AG10803 (cell line): ENCODE results near the gene NOS1AP.

ENCODE experiments used
- DNase-seq: peaks from one replicate; pipeline ENCODE4 v3.0.0; 2010; ENCODE audit warnings: low read depth
- H3K4me3 ChIP-seq: 2 replicates; pipeline ENCODE4 v1.5.1; 2011; ENCODE audit warnings: mild to moderate bottlenecking, low read length, control low read depth
- CTCF ChIP-seq: conservative IDR thresholded peaks from 2 replicates; pipeline ENCODE4 v1.5.1; 2011; ENCODE audit warnings: mild to moderate bottlenecking, low read length, control low read depth, inconsistent platforms

Gene NOS1AP

GRCh38 chr1:162298266-162298665 is 228.8 kb downstream of the NOS1AP start:
- DNase-seq: no peak
- TF ChIP-seq CTCF: no peak
- H3K4me3 ChIP-seq: no peak overlapping the region

DNA sequence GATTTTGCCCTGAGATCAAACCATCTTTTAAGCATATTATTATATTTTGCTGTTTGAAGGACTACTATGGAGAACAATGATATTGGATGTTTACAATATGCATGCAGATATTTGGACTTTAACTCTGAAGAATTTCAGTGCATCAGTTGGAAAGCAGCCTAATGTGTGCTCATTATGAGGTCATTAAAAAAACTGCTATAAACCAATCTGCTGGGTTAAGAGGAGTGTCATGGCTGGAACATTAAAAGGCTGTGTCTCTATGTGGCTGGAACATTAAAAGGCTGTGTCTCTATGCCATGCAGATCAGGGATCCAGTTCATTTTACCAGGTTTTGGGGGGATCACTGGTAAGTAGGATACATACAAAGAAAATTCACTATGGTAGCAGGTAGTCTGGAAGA is 229.5 kb downstream of the NOS1AP start:
- H3K4me3 ChIP-seq: no peak overlapping the region
- TF ChIP-seq CTCF: no peak
- no peak for DNase-seq

- no peak for TF ChIP-seq CTCF
- no peak overlapping the region for H3K4me3 ChIP-seq
- DNase-seq: no peak
Measured at GRCh38 chr1:162300057-162300917, 230.8 kb downstream of the NOS1AP start.

- DNase-seq: no peak
- no peak for TF ChIP-seq CTCF
Measured at GRCh38 chr1:162301696-162302095, 232.2 kb downstream of the NOS1AP start.

GRCh38 chr1:162302306-162303003 is 233.0 kb downstream of the NOS1AP start:
- no peak for TF ChIP-seq CTCF
- no peak overlapping the region for H3K4me3 ChIP-seq
- no peak for DNase-seq

More at GRCh38 chr1:162301696-162302095, 232.2 kb downstream of the NOS1AP start:
- no peak overlapping the region for H3K4me3 ChIP-seq

DNA sequence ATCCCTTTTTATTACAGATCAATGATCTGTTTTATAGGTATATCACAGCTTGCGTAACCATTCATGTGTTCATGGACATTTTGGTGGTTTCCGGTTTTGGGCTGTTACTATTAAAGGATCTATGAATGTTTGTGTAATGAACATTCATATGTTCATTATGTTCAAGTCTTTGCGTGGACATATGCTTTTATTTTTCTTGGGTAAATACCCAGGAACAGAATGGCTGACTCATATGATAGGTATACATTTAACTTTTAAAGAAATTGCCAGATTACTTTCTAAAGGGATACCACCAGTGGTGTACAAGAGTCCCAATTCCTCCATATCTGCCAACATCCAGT is 233.5 kb downstream of the NOS1AP start:
- H3K4me3 ChIP-seq: no peak overlapping the region
- TF ChIP-seq CTCF: no peak
- DNase-seq: no peak

GRCh38 chr1:162304736-162305135 is 235.2 kb downstream of the NOS1AP start:
- TF ChIP-seq CTCF: no peak
- DNase-seq: no peak
- H3K4me3 ChIP-seq: no peak overlapping the region
